Esophagus (tissue), 2 donors: ENCODE results near the gene ZNF814. TPM values are rescaled to one million over a fixed set of nuclear protein-coding genes. Genes with fewer than 3 reads are reported as not detected.
A peak's percentile ranks its signal among the peaks of the same experiment; 100 is the strongest.

Experiments used
- H3K27ac ChIP-seq, 2 donors: one replicate each; pipeline ENCODE4 v1.5.1; 2013; ENCODE audit warnings: low read depth in 2 of 2, mild to moderate bottlenecking in 2 of 2, inconsistent platforms in 1 of 2, low read length in 1 of 2, moderate library complexity in 1 of 2
- H3K27me3 ChIP-seq, 2 donors: one replicate each; pipeline ENCODE4 v1.6.1; 2013; ENCODE audit warnings: low read length in 2 of 2, control low read depth in 1 of 2, mild to moderate bottlenecking in 1 of 2; ENCODE audit not compliant: insufficient read depth in 2 of 2, control insufficient read depth in 1 of 2
- H3K36me3 ChIP-seq, 2 donors: one replicate each; pipeline ENCODE4 v1.6.1; 2013; ENCODE audit warnings: low read length in 1 of 2; ENCODE audit not compliant: control insufficient read depth in 2 of 2, insufficient read depth in 2 of 2
- H3K4me1 ChIP-seq, 2 donors: one replicate each; pipeline ENCODE4 v1.6.1; 2013; ENCODE audit warnings: low read length in 1 of 2; ENCODE audit not compliant: control insufficient read depth in 2 of 2, insufficient read depth in 2 of 2
- H3K4me3 ChIP-seq, 2 donors: one replicate each; pipeline ENCODE4 v1.5.1; 2013; ENCODE audit warnings: low read length in 2 of 2, mild to moderate bottlenecking in 2 of 2, low read depth in 1 of 2, moderate library complexity in 1 of 2
- H3K9me3 ChIP-seq, 2 donors: one replicate each; pipeline ENCODE4 v1.6.1; 2013; ENCODE audit warnings: mild to moderate bottlenecking in 2 of 2, low read depth in 1 of 2, low read length in 1 of 2, moderate library complexity in 1 of 2; ENCODE audit not compliant: control insufficient read depth in 2 of 2, insufficient read depth in 1 of 2
- WGBS, 2 donors: extraction: QIAGEN DNeasy Blood & Tissue Kit; methylation state at CpG; one replicate each; pipeline ENCODE4 v1.1.7; 2013; 5-methylcytosine and 5-hydroxymethylcytosine counted together
- polyA plus RNA-seq, 2 donors: library from polyadenylated mRNA; stranded (reverse); fragments of 200-250 nt; gene quantifications; one replicate each; pipeline ENCODE4 v1.2.3, GENCODE V29; 2013
- donor health status: healthy with polysubstance abuse.
- donor health status: Bipolar disorder and iron deficiency.

The ZNF814 gene
- polyA plus RNA-seq, 2 donors = 3.5 to 6.0 TPM

DNA sequence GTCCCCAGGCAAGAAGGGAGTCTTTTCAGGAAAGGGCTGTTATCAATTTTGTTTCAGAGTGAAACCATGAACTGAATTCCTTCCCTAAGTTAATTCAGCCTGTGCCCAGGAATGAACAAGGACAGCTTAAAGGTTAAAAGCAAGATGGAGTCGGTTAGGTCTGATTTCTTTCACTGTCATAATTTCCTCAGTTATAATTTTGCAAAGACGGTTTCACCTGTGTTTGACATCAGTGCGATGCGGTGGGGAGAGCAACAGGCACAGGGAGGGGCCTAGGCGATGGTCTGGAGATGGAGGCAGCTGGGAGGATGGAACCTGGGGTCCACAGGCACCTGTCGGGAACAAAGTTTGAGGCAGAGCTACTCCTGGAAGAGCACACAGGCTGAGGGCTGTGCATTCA is 68.2 kb downstream of the ZNF814 start:
- 59 to 74% methylated on average over 6 of the region's 6 CpGs for WGBS, 2 donors
- H3K4me1 ChIP-seq = peaks cover 2% of the 10 kb centered on the region in 2 donors

DNA sequence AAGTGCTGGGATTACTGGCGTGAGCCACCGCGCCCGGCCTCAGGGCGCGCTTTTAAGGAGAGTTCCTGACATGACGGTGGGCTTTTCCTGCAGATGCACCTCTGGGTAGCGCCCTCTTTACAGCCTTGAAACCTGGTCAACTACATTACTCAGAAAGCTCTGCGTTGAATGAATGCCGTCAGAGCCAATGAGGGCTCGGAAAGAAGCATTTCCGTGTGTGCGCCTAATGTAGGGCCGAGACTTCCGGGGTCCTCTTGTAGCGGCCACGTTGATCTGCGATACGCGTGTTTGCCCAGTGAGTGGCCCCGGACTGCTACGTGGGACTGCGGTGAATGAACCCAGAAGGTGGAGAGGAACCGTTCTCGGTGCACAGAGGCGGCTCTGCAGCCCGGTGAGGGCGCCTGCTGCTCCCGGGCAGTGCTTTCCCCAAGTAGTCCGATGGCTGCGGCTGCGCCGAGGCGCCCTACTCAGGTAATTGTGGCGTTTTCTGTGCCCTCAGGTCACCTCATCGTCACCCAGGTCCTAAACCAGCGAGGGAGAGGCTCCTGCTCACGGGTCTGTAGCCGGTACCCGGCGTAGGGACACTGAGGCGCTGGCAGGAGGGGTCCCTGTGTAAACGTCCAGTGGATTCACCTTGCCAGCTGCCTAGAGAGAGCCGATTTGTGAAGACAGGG is 69.2 kb downstream of the ZNF814 start:
- Histone ChIP-seq H3K27ac (peak overlapping the region; percentile 73 to 87), H3K9me3 (no peaks in the 10 kb centered on the region), H3K36me3 (no peaks in the 10 kb centered on the region), H3K4me3 (peak overlapping the region; percentile 83 to 84), H3K4me1 (peaks cover 2 to 5% of the 10 kb centered on the region in 2 donors), H3K27me3 (no peaks in the 10 kb centered on the region)
- WGBS, 2 donors = 0 to 1% methylated on average over 44 of the region's 44 CpGs

More for the DNA sequence above, 68.2 kb downstream of the ZNF814 start:
- Histone ChIP-seq H3K27me3 (no peaks in the 10 kb centered on the region), H3K9me3 (no peaks in the 10 kb centered on the region), H3K4me3 (peak overlapping the region in 1 of 2 donors; percentile 84), H3K27ac (no peak overlapping the region), H3K36me3 (no peaks in the 10 kb centered on the region)

DNA sequence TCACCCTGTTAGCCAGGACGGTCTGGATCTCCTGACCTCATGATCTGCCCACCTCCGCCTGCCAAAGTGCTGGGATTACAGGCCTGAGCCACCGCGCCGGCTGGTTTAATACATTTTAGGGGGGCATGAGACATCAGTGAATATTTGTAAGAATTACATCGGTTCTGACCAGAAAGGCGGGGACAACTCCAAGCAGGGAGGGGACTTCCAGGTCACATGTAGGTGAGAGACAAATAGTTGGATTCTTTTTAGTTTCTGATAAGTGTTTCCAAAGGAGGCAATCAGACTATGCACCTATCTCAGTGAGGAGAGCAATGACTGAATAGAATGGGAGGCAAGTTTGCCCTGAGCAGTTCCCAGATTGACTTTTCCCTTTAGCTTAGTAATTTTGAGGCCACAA is 70.5 kb downstream of the ZNF814 start:
- H3K27ac ChIP-seq = no peak overlapping the region
- H3K27me3 ChIP-seq = no peaks in the 10 kb centered on the region
- no peaks in the 10 kb centered on the region for H3K36me3 ChIP-seq
- no peaks in the 10 kb centered on the region for H3K9me3 ChIP-seq
- H3K4me3 ChIP-seq = no peak overlapping the region
- peaks cover 4 to 7% of the 10 kb centered on the region in 2 donors for H3K4me1 ChIP-seq
- 91 to 95% methylated on average over 7 of the region's 7 CpGs for WGBS, 2 donors

DNA sequence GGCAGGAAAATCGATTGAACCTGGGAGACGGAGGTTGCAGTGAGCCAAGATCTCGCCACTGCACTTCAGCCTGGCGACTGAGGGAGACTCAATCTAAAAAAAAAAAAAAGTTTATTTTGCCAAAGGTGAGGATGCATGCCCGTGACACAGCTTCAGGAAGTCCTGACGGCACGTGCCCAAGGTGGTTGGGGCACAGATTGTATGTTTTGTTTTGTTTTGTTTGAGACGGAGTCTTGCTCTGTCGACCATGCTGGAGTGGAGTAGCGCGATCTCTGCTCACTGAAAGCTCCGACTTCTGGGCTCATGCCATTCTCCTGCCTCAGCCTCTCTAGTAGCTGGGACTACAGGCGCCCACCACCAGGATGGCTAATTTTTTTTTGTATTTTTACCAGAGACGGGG is 70.9 kb downstream of the ZNF814 start:
- 95 to 96% methylated on average over 14 of the region's 14 CpGs for WGBS, 2 donors
- H3K4me1 ChIP-seq = peaks cover 4 to 8% of the 10 kb centered on the region in 2 donors

DNA sequence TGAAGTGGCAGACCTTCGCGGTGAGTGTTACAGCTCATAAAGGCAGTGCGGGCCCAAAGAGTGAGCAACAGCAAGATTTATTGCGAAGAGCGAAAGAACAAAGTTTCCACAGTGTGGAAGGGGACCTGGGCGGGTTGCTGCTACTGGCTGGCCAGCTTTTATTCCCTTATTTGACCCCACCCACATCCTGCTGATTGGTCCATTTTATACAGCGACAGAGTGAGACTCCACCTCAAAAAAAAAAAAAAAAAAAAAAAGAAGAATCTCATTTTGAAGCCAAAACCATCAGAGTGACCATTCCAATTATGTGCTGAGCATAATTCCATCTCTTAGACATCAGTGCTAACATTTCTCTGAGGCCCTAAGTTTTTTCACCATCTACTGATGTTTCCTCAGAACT is 72.2 kb downstream of the ZNF814 start:
- Histone ChIP-seq H3K4me1 (peaks cover 4 to 10% of the 10 kb centered on the region in 2 donors), H3K36me3 (no peaks in the 10 kb centered on the region), H3K27ac (no peak overlapping the region), H3K4me3 (no peak overlapping the region), H3K9me3 (no peaks in the 10 kb centered on the region), H3K27me3 (no peaks in the 10 kb centered on the region)
- 86 to 95% methylated on average over 7 of the region's 7 CpGs for WGBS, 2 donors

More for the DNA sequence above, 70.9 kb downstream of the ZNF814 start:
- Histone ChIP-seq H3K36me3 (no peaks in the 10 kb centered on the region), H3K9me3 (no peaks in the 10 kb centered on the region), H3K27me3 (no peaks in the 10 kb centered on the region), H3K27ac (no peak overlapping the region), H3K4me3 (no peak overlapping the region)

DNA sequence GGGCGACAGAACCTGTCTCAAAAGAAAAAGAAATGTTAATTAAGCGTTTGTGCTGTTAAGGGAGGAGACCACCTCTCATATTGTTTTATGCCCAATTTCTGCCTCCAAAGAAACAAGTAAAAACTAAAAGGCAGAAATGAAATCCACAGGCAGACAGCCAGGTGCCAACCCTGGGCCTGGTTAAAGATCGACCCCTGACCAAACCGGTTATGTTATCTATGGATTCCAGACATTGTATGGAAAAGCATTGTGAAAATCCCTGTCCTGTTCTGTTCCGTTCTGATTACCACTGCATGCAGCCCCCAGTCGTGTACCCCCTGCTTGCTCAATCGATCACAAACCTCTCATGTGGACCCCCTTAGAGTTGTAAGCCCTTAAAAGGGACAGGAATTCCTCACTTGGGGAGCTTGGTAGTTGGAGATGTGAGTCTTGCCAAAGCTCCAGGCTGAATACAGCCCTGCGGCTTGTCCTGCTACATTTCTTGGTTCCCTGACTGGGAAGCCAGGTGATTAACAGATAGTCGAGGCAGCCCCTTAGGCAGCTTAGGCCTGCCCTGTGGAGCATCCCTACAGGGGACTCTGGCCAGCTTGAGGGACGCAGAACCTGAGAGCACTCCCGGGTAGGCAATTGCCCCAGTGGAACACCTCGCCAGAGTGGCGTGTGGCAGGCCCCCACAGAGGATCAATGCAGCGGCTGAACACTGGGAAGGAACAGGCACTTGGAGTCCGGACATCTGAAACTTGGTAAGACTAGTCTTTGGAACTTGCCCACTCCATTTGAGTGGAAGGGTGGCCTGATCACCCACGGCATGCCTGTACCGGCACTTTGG is 73.4 kb downstream of the ZNF814 start:
- no peaks in the 10 kb centered on the region for H3K9me3 ChIP-seq
- H3K4me3 ChIP-seq = peak overlapping the region in 1 of 2 donors; percentile 91
- H3K27me3 ChIP-seq = no peaks in the 10 kb centered on the region
- H3K4me1 ChIP-seq = peaks cover 2 to 7% of the 10 kb centered on the region in 2 donors
- peak overlapping the region; percentile 8 to 59 for H3K27ac ChIP-seq
- H3K36me3 ChIP-seq = peaks cover 2% of the 10 kb centered on the region in 2 donors
- WGBS, 2 donors = 73 to 84% methylated on average over 17 of the region's 17 CpGs

DNA sequence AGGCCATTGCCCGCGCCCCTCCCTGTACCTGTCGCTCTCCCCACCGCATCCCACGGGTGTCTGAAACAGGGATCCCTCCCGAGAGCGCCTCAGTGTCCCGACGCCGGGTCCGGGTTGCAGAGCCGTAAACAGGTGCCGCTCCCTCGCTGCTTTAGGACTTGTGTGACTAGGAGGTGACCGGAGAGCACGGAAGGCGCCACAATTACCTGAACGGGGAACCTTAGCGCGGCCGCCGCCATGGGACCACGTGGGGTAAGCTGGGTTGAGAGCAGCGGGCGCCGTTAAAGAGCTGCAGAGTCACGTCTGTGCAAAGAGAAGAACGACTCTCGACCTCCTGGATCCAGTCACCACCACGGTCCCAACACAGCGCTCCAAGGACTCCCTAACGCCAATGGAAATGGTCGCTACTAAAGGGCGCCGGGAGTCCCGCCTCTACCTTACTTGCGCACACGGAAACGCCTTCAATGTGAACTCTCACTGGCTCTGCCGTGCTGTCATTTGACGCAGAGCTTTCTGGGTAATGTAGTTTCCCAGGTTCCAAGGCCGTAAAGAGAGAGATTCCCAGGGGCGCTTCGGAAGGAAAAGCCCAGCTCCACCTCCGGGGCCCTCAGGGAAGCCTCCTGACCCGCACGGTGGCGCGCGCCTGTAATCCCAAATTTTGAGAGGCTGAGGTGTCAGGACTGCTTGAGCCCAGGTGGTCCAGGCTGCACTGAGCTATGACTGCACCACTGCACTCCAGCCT is 74.2 kb downstream of the ZNF814 start, which contains the start of gene ZNF552:
ZNF552 (minus strand) TSS at position 409 of the 742 bp plus-strand sequence; CDS start at position 239, 170 bp downstream.
- H3K9me3 ChIP-seq = no peaks in the 10 kb centered on the region
- peak within 1 kb of the TSS; percentile 84 to 96 for H3K27ac ChIP-seq
- H3K36me3 ChIP-seq = peaks cover 2 to 4% of the 10 kb centered on the region in 2 donors
- H3K27me3 ChIP-seq = no peaks in the 10 kb centered on the region
- 1% methylated on average over 50 of the region's 50 CpGs for WGBS, 2 donors
- H3K4me3 ChIP-seq = peak within 1 kb of the TSS; percentile 91
- peaks cover 2 to 7% of the 10 kb centered on the region in 2 donors for H3K4me1 ChIP-seq

DNA sequence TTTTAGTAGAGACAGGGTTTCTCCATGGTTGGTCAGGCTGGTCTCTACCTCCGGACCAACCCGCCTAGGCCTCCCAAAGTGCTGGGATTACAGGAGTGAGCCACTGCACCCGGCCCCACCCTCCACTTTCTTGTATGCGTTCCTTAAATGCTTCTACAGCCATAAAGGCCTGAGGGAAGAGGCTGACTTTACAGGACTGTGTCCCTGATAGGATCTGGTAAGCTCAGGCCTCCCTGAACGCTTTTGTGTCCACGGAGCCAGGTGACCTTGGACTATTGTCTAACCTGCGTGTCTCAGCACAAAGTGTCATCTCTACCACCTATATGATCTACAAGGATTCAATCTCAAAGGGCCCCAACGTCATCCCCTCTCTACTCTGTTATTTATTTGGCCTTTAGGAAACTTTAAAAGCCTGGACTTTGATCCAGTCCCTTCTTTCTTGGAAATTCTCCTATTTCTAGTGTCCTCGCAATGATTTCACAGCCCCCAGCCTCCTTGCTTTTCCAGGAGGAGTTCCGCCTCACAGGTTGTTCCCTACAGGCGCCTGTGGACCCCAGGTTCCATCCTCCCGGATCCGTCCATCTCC is 74.8 kb downstream of the ZNF814 start:
- no peaks in the 10 kb centered on the region for H3K27me3 ChIP-seq
- peaks cover 2 to 4% of the 10 kb centered on the region in 2 donors for H3K36me3 ChIP-seq
- H3K9me3 ChIP-seq = no peaks in the 10 kb centered on the region
- WGBS, 2 donors = 18 to 23% methylated on average over 13 of the region's 13 CpGs
- H3K4me1 ChIP-seq = peaks cover 2 to 7% of the 10 kb centered on the region in 2 donors
- H3K27ac ChIP-seq = peak overlapping the region; percentile 84 to 96
- peak overlapping the region; percentile 91 for H3K4me3 ChIP-seq
